Astrocyte of the hippocampus (primary cell): Measurements from ENCODE around the gene HDAC9.

ENCODE experiments used
- DNase-seq: peaks from one replicate; pipeline ENCODE4 v3.0.0; 2011; ENCODE audit warnings: low read depth, low spot score

HDAC9 gene

DNA sequence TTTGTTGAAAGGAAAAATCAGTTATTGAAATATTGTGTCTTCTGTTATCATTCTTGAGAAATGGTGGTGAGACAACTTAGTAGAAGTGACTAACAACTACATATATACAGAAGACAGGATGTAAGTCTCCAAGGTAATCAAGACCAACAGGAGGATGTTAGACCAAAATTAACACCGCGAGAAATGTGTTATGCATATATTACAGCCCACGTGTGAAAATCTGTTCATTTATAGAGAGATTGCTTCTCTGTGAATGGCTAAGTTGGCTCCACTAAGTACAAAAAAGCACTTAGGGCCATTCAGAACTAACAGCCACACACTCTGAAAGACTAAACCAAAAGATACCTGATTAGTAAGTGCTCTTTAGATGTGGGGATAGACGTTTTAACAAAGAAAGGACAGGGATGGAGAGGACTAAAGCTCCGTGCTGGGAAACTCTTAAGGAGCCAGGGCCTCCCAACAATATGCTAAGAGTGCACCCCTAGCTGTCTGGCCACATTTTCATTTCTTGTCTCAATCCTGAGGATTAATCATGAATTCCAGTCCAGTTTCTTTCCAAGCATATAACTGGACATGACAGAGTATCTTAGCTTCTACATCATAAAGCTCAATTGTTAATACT lies 26.5 kb downstream of the HDAC9 start:
- DNase-seq: peak; percentile 38

DNA sequence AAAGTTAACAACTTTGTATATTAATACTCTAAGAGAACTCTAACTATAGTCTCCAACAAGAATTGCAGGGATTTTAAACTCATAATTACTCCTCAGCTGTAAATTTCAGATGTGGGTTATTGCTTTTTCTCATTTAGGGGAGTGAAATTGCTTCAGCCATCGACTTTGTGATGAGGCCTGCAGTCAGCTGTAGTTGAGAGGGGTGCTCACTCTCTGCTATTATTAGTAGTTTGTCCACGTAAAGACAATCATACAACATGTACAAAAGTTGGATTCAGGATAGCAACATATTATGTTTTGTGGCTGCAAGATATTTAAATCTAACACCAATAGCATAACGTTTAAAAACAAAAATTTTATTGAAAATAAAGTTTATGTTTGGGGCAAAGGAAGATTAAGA lies 28.7 kb downstream of the HDAC9 start:
- DNase-seq: no peak

DNA sequence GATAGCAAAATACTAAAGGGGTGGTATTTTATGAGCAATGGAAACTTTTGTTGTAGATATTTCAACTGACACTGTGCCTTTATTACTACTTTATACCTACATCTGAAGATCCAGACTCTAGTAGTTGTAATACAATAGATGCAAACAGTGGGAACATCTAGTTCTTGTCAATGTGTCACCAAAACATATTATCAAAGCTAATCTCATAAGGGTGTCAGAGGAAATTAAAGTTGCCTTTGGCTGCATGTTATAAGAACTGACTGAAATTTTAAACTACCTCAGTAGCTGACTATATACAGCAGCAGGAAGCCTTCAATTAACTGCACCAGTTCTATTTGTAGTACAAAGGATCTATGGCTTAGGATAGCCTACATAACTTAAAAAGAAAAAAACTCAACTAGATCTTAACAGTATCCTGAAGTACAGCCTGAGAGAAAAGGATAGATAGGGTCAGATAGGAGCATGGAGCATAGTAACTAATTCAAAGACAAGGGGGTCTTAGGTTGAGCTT lies 30.9 kb downstream of the HDAC9 start:
- DNase-seq: no peak

DNA sequence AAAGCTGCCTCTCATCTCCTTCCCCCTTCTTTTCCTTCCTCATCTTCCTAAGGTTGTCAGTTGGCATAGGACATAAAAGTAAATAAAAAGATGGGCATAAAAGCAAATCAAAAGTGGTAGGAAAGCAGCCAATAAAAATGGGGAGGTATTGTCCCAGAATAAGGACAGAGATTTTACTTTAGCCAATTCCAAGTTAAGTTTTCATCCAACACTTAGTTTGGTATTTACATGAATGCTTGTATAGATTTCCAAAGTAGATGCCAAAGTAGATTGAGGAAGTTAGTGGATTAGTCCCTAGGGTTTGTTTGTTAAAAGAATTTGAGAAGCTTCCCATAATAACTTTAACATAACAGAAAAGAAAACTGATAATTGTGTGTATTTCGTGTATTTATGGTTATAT lies 33.7 kb downstream of the HDAC9 start:
- no peak for DNase-seq

DNA sequence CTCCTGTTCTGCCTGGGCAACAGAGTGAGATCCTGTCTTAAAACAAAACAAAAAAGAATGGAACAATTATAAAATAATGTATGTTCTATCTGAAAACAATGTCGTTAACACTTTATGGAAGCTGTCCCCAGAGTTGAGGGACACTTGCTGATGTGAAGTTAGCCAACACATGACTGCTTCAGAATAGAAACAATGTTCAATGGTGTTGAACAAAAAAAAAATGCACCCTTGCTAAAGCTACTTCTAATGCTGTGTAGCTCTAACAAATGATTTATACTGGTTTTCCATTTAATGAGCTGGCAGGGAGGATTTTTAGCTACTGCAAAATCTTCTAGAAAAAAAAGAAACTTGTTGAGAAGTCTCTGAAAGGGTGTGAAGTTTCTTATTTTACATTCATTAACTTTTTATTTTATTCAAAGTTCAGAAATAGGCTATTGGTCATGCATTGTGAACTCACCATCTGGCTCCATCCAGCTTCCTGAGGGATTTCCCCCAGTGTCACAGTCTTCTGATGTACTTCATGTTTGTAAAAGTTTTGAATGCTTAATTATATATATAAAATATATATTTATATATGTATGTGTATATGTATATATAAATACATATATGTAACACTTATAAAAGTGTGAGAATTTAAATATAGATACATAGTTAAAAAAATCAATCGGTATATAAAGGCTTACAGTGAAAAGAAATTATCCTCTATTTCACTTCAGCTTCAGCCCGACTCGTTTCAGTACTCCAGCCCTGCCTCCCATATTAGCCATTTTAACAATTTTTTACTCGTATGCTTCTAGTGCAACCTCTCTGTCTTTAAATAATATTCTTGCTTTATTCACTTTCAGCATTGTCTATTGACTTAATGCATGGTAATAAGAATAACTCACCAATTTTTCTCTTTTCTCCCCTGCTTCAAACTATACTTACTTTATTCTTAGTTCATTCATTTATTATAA lies 35.0 kb downstream of the HDAC9 start:
- DNase-seq: no peak

DNA sequence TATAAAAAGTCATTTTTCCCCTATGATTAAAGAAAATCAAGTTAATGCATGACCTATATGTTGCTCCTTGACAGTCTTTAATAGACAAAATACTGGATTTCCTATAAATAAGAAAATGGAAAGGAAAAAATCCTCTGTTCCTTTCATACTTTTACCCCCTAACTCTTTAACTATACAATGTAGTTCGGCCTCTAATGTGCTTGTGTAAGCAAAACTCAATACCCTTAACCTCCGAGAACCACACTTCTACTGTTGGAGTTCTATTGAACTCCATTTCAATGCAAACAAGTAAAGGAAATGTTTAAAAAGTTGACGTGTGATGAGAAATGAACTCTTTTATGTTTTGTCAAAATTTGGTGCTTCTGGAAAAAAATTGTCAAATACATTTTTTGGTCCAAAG lies 36.0 kb downstream of the HDAC9 start:
- no peak for DNase-seq

DNA sequence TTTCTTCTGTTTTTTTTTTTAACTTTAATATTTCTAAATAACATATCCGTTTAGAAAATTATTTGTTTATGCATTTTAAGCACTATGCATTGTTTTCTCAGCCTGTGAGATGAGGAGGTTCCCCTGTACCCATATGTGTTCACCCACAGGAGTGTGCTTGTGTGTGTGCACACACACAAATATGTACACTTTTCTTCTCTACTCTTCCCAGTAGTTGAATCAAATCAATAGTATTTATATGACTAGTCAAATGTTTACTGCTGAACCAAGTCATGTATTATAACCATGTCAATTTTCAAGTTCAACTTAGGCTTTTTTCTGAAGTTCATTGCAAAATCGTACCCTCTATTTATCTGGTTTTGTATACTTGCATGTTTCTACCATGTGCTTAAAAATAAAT lies 37.3 kb downstream of the HDAC9 start:
- no peak for DNase-seq

DNA sequence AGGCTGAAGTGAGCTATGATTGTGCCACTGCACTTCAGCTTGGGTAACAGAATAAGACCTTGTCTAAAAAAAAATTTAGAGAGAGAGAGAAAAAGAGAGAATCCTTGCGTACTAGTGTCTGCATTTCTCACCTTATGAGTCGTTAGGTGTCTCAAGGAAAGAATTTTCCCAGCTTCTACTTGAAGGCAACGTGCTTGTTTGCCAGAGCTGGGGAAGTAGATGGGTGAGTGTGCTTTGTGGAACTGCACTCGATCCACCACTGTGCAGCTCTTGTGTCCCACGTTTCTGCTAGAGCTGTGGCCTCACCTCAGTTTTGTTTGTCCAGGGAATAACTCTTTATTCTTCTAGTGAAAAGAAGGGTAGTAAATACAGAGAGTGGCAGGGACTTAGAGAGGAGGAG lies 38.9 kb downstream of the HDAC9 start:
- DNase-seq: no peak

DNA sequence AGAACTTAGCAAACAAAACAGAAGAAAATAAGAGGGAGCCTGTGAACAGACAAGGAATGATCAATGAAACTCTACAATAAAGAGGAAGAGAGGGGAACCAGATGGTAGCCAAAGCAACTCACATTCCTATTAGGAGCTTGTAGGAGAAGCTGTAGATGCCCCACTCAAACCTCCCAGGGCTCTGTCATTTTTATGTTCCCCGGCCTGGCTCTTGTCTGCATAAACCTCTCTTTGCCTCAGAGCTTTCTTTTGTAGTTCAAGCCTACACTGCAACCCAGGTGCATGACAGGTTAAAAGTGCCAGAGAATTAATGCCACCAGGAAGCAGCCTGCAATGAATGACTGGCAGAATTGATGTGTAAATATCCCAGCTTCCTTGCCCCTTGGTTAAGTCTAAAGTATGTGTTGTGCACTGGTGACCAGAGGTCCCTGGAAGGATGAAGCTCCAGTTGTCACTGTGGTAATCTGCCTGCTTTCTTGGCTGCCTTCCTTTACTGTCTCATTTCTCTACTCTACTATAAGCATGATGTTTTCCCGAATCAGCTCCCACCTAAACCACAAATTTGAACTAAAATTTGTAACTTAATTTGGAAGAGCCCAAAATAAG lies 40.4 kb downstream of the HDAC9 start:
- DNase-seq: no peak

DNA sequence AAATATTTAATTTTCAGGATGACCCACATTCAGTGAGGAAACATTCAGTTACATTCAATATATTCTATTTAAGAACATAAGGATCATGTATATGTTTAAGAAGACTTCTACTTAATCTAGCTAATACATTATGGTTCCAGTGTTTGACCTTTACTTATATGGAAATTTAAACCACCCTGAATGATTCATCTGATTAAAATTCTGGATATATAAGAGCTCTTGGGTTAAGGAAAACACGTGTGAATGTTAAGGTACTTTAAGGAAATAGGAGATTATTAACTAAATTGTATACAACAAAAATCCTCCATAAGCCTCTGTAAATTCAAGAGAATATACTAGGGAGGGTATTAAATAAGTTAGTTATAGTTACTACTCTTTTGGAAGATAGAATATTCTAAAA lies 40.9 kb downstream of the HDAC9 start:
- no peak for DNase-seq

DNA sequence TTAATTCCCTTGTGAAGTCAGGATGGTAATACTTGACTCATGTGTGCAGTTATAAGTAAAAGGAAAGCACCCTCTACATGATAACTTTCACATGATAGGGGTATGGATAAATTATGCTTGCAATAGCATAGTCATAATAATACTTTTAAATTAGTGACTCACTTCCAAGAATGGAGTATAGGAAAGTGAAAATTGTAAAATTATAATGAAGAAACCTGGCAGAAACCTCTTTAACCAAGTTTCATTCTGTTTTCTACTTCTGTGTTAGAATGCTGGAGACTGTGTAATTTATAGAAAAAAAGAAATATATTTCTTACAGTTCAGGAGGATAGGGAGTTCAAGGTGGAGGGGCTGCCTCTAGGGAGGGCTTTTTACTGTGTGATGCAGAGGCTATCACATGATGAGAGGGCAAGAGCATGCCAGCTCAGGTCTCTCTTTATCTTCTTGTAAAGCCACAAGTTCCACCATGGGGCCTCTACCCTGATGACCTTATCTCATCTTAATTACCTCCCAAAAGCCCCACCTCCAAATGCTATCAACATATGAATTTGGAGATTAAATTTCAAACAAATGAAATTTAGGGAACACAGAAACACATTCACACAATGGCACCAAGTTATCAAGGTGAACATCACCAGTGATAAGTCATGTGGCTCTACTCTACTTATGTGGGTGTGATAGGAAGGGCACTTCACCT lies 43.2 kb downstream of the HDAC9 start:
- DNase-seq: no peak

DNA sequence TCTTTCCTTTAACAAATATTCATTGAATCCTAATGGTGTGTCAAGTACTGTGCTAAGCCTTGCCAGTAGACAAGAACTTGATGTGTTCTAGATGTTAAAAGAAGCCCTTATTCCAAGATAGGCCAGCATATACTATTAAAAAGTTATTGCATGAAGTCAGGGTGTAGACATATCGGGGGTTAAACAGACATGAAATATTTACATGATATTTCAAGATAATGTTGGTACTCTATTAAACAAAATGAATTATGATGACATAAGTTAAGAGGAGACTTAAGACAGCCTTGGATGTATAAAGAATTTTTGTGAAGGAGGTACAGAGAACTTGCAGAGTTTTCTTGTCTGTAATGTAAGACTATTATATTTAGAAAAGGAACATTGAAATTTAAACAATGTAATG lies 44.8 kb downstream of the HDAC9 start:
- no peak for DNase-seq

DNA sequence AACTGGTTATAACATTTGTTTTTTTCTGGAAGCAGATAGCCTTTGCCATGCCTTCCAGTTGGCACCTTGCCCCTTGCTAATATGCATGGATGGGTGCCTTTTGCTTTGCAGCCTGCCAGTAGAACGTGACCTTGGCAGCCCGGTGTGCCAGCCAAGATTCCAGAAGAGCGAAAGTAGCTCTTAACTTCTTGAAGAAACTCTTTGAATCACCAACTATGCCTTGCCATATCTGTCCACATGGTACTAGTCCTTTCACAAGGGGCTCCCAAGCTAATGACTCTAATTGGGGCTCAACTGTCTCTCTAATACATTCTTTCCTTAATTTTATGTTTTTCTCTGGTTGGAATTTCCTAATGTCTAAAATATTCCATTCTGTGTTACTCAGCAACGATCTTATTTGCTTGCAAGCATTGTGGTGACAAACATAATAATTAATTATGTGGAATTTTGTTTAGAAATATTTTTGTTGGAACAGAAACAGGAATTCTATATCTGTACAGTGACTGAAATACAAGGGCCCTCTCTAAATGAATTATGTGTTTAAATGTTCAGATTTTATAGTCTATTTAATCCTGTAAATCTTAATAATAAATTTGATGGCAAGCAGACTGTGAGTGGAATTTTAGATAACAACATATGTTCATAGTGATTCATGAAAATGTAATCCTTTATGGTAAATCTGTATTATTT lies 45.8 kb downstream of the HDAC9 start:
- peak; percentile 88 for DNase-seq

DNA sequence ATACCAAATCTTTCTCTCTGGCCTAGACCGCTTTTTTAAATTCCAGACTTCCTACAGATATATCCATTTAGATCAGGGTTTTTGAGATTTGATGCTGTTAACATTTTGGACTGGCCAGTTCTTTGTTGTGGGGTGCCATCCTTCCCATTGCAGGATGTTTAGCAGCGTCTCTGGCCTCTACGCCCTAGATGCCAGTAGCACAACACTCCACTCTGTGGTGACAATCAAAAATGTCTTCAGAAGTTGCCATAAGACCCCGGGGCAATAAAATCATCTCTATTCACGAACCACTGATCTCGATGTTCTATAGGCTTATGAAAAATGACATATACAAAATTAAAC lies 46.3 kb downstream of the HDAC9 start:
- DNase-seq: no peak

DNA sequence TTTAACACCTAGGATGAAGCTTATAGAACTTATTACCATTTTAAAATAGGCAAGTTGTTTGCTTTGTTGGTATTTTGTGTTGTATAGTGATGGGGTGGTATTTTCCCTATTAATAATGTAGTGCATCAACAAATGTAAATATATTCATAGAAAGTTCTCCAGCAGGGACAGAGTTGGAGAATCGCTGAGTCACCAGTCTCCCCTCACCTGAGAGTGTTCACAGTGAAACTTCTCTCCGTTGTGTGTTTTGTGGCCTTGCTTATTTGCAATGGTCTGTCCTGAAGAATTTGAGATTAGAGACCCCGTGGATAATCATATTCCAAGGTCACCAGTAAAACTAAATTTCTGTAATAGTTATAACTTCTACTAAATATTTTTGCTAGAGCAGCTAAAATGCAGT lies 51.0 kb downstream of the HDAC9 start:
- DNase-seq: no peak

DNA sequence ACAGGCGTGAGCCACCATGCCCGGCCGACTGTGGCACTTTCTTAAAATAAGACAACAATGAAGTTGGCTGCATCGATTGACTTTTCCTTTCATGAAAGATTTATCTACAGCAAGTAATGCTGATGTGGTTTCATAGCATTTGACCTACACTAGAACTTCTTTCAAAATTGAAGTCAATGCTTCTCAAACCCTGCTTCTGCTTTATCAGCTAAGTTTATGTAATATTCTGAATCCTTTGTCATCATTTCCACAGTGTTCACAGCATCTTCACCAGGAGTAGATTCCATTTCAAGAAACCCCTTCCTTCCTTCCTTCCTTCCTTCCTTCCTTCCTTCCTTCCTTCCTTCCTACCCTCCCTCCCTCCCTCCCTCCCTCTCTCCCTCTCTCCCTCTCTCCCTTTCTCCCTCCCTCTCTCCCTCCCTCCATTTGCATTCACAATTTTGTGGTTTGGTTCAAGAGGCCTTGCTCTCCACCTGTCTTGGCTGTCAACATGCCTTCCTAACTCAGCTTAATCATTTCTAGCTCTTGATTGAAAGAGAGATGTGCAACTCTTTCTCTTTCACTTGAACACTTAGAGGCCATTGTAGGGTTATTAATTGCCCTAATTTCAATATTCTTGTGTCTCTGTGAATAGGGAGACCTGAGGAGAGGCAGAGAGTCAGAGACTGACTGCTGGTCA lies 52.1 kb downstream of the HDAC9 start:
- DNase-seq: no peak

DNA sequence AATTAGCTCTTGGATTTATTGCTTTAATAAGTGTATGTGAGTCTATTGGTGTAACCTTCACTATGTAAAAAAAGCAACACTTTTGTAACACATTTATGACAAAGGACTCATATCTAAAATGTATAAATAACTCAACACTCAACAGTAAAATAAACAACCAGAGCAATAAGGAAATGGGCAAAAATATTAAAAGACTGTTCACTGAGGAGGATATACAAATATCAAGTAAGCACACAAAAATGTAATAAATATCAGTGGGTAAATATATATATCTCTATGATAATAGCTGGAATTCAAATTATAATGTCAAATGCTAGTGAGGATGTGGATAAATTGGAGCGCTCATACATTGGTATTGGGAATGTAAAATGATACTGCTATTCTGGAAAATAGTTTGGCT lies 53.0 kb downstream of the HDAC9 start:
- no peak for DNase-seq

DNA sequence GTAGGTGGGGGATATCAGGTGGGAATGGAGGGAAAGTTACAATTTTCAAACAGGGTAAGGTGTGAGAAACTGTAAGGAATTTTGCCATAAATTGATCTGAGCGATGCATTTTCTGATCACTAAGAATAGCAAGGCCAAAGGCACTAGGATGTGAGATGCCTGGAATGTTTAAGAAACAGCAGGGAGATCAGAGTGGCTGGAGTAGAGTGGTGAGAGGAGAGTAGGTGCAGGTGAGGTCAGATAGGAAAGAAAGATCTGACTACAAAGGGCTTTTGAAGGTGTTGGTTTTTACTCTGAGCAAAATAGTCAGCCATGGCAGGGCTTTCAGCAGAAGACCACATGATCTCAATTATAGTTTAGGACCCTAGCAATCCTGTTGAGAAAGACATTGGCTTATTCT lies 55.0 kb downstream of the HDAC9 start:
- no peak for DNase-seq

DNA sequence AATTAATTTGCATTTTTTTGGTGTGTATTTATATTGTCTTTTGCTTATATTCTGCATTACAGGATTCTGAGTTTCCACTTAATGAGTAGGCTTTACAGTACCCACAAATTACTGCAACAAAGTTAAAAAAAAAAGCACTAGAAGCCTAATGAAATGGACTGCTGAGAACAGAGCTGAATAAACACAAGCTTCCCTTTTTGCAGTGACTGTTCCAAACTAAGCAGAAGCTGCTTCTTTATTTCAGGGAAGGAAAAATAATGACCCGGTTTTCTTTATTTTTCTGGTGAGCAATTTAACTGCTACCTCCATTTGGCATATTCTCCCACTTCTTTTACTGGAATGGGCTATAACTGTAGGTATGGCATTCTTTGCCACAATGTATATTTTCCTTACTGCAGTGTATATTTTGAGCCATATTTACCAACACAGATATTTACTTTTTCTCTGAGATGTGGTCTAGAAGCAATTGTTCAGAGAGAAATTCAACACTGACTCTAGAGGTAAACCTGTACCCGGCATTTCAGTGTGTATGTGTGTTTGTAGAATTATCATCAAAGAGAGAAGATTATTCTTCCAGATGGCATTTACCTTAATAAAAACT lies 56.9 kb downstream of the HDAC9 start:
- DNase-seq: peak; percentile 48

DNA sequence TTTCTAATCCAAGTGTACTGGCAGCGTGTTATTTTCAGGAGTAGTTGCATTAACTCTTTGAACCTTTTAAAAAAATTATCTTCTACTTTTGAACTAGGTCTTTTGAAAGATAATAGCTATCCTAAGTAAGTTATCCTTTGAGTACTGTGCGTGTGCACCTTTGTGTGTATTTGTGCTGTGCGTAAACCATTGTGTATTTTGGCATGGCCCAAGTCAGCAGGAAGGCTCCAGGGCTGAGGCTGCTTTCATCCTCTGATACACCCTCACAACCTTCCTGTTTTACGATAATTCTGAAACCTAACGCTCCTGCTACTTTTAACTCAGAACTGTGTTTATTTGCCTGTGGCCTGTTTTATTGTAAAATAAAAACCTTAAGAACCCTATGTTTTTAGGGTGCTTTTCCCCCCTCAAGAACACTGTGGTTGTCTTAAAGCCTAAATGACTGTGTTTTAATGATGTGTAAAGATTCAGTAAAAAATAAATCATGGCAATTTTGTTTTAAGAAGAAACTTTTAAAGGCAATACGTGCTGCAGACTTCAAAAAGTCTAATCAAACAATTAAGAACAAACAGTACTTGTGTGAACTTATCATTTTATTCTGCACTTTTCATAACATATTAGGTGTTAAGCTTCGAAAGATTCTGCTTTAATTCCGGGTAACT lies 57.5 kb downstream of the HDAC9 start:
- peak; percentile 73 for DNase-seq
